H1 (cell line): Measurements from ENCODE around the gene IL17REL.
A peak's percentile ranks its signal among the peaks of the same experiment; 100 is the strongest.

Experiments
- BRCA1 ChIP-seq: IDR thresholded peaks from 2 replicates; pipeline ENCODE4 v1.6.1; 2012; ENCODE audit warnings: low read depth, low read length, improper control_type of control experiment
- CBX5 ChIP-seq: fragments of 300-800, 300-1000 bp; sonication (generic); IDR thresholded peaks from 2 replicates; pipeline ENCODE4 v1.7.1; 2016; ENCODE audit warnings: antibody characterized with exemption, low read length, low read depth
- CEBPB ChIP-seq: IDR thresholded peaks from 2 replicates; pipeline ENCODE4 v1.6.1; 2012; ENCODE audit warnings: low read depth, low read length
- EZH2 ChIP-seq: fragments of 200-600 bp; sonication (generic); IDR thresholded peaks from 2 replicates; pipeline ENCODE4 v1.7.1; 2012; ENCODE audit warnings: low read depth, mild to moderate bottlenecking, moderate library complexity, low read length, inconsistent platforms; ENCODE audit not compliant: severe bottlenecking
- GTF2F1 ChIP-seq: IDR thresholded peaks from 2 replicates; pipeline ENCODE4 v1.6.1; 2012; ENCODE audit warnings: low read depth, low read length, improper control_type of control experiment, borderline replicate concordance
- JUND ChIP-seq: IDR thresholded peaks from 2 replicates; pipeline ENCODE4 v1.6.1; 2011; ENCODE audit warnings: mild to moderate bottlenecking, improper control_type of control experiment, low read length
- NRF1 ChIP-seq: IDR thresholded peaks from 2 replicates; pipeline ENCODE4 v1.6.1; 2011; ENCODE audit warnings: mild to moderate bottlenecking, low read depth, low read length, improper control_type of control experiment
- POLR2A ChIP-seq, 2 experiments: IDR thresholded peaks; 1 replicate in 1 of 2; 2 replicates in 1 of 2; pipeline ENCODE4 v1.6.1; 2011; ENCODE audit warnings: low read depth in 2 of 2, low read length in 2 of 2, mild to moderate bottlenecking in 2 of 2; ENCODE audit errors: control extremely low read depth in 1 of 2
- RAD21 ChIP-seq, 2 experiments: IDR thresholded peaks in 1 of 2; conservative IDR thresholded peaks in 1 of 2; 2 replicates each; pipeline ENCODE4 v1.6.1; 2011; ENCODE audit warnings: low read depth in 2 of 2, low read length in 2 of 2, improper control_type of control experiment in 1 of 2, inconsistent platforms in 1 of 2, mild to moderate bottlenecking in 1 of 2, moderate library complexity in 1 of 2
- SIRT6 ChIP-seq: IDR thresholded peaks from one replicate; pipeline ENCODE4 v1.7.1; 2012; ENCODE audit warnings: low read length, inconsistent platforms
- SP1 ChIP-seq: IDR thresholded peaks from 2 replicates; pipeline ENCODE4 v1.6.1; 2011; ENCODE audit warnings: low read depth, low read length
- YY1 ChIP-seq: IDR thresholded peaks from 2 replicates; pipeline ENCODE4 v1.6.1; 2011; ENCODE audit warnings: low read depth, mild to moderate bottlenecking, low read length
- TF ChIP-seq, protein P1 (sequence below), 3 experiments: IDR thresholded peaks; 1 replicate in 2 of 3; 2 replicates in 1 of 3; pipeline versions ENCODE4 v1.5.1 to v1.6.1; 2011; ENCODE audit warnings: low read length in 3 of 3, mild to moderate bottlenecking in 3 of 3, inconsistent platforms in 2 of 3, low read depth in 1 of 3, moderate library complexity in 1 of 3; ENCODE audit not compliant: insufficient read depth in 1 of 3; ENCODE audit errors: control extremely low read depth in 1 of 3
- TF ChIP-seq, protein P2 (sequence below): IDR thresholded peaks from 2 replicates; pipeline ENCODE4 v1.6.1; 2012; ENCODE audit warnings: inconsistent platforms

DNA sequence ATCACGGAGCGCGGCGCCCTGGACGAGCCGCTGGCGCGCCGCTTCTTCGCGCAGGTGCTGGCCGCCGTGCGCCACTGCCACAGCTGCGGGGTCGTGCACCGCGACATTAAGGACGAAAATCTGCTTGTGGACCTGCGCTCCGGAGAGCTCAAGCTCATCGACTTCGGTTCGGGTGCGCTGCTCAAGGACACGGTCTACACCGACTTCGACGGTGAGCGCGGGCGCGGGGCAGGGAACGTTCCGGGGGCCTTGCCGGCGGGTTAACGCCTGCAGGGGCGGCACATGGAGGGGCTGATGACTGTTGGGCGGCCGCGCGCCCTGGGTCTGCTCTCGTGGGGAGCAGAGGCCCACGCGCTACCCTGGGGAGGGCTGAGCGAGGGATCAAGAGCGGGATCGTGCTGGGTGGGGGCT is 51.0 kb downstream of the IL17REL start:
- TF ChIP-seq, protein P1, sequence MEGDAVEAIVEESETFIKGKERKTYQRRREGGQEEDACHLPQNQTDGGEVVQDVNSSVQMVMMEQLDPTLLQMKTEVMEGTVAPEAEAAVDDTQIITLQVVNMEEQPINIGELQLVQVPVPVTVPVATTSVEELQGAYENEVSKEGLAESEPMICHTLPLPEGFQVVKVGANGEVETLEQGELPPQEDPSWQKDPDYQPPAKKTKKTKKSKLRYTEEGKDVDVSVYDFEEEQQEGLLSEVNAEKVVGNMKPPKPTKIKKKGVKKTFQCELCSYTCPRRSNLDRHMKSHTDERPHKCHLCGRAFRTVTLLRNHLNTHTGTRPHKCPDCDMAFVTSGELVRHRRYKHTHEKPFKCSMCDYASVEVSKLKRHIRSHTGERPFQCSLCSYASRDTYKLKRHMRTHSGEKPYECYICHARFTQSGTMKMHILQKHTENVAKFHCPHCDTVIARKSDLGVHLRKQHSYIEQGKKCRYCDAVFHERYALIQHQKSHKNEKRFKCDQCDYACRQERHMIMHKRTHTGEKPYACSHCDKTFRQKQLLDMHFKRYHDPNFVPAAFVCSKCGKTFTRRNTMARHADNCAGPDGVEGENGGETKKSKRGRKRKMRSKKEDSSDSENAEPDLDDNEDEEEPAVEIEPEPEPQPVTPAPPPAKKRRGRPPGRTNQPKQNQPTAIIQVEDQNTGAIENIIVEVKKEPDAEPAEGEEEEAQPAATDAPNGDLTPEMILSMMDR (IDR thresholded peaks at IDR 0.05; ENCODE audit: control extremely low read depth in 1 of 3, insufficient read depth in 1 of 3, low read depth in 1 of 3, low read length in 3 of 3), result no peak; a peak in 1 of 4 replicates
- no peak for TF ChIP-seq NRF1
- TF ChIP-seq YY1, result no peak
- TF ChIP-seq CBX5, result no peak
- TF ChIP-seq RAD21 (IDR thresholded peaks at IDR 0.05 in 1 of 2, conservative IDR thresholded peaks at IDR 0.05 in 1 of 2; ENCODE audit: low read depth in 2 of 2, low read length in 2 of 2), result no peak
- TF ChIP-seq CEBPB, result no peak
- TF ChIP-seq SP1, result no peak
- 0 out of 3 replicates have a peak, but pooled peaks of 1 of the 2 experiments have one; percentile 13 for TF ChIP-seq POLR2A (IDR thresholded peaks at IDR 0.05; ENCODE audit: control extremely low read depth in 1 of 2, low read depth in 2 of 2, low read length in 2 of 2)
- TF ChIP-seq GTF2F1, result no peak
- TF ChIP-seq EZH2, result no peak
- TF ChIP-seq, protein P2, sequence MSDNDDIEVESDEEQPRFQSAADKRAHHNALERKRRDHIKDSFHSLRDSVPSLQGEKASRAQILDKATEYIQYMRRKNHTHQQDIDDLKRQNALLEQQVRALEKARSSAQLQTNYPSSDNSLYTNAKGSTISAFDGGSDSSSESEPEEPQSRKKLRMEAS, result peak; percentile 51
- no peak for TF ChIP-seq BRCA1
- TF ChIP-seq JUND, result no peak
- no peak for TF ChIP-seq SIRT6
